Caco-2 (cell line): ENCODE measurements around the gene DAGLB. TPM values are rescaled to one million over a fixed set of nuclear protein-coding genes. Genes with fewer than 3 reads are reported as not detected.

ENCODE experiments used
- BruUV-seq: library from RNA; stranded (reverse); fragments of 400-500 nt; replicated peaks from 2 replicates; lab custom pipeline; 2021; lab: Mats Ljungman, UMichigan
- CTCF ChIA-PET: fragments of 300-600 bp; sonication (Branson Sonifier 250); formaldehyde crosslinking; loops from one replicate; lab custom pipeline; 2022; ENCODE audit warnings: antibody characterized with exemption; lab: Charles Lee
- POLR2A ChIA-PET: fragments of 300-600 bp; sonication (Branson Sonifier 250); formaldehyde crosslinking; loops from one replicate; lab custom pipeline; 2022; ENCODE audit warnings: antibody characterized with exemption; lab: Charles Lee
- DNase-seq, 2 experiments: peaks; one replicate each; pipeline versions ENCODE4 v3.0.0 to v3.0.0-alpha.2; 2020 to 2022
- H3K27me3 ChIP-seq: replicated peaks from 2 replicates; pipeline ENCODE4 v1.6.0; 2011; ENCODE audit warnings: low read length; ENCODE audit not compliant: control insufficient read depth, insufficient read depth
- H3K36me3 ChIP-seq: 2 replicates; pipeline ENCODE4 v1.5.1; 2011; ENCODE audit warnings: low read length; ENCODE audit not compliant: control insufficient read depth, insufficient read depth
- H3K4me1 ChIP-seq: fragments of 250-450 bp; sonication (Bioruptor Pico); 2 replicates; pipeline ENCODE4 v1.5.1; 2020; ENCODE audit warnings: mild to moderate bottlenecking
- H3K4me3 ChIP-seq: 2 replicates; pipeline ENCODE4 v1.5.1; 2011; ENCODE audit warnings: low read depth, mild to moderate bottlenecking, control low read depth, low read length
- H3K9me3 ChIP-seq: fragments of 250-450 bp; sonication (Bioruptor Pico); 2 replicates; pipeline ENCODE4 v1.5.1; 2020; ENCODE audit warnings: mild to moderate bottlenecking, moderate library complexity
- H3K27ac Mint-ChIP-seq: one replicate; pipeline ENCODE4 v1.8.0; 2022; ENCODE audit warnings: mixed read lengths; ENCODE audit not compliant: unreplicated experiment
- H3K27me3 Mint-ChIP-seq: one replicate; pipeline ENCODE4 v1.8.0; 2022; ENCODE audit warnings: mixed read lengths; ENCODE audit not compliant: insufficient read depth, unreplicated experiment
- H3K36me3 Mint-ChIP-seq: one replicate; pipeline ENCODE4 v1.8.0; 2022; ENCODE audit warnings: mild to moderate bottlenecking, mixed read lengths; ENCODE audit not compliant: insufficient read depth, unreplicated experiment
- H3K4me1 Mint-ChIP-seq: one replicate; pipeline ENCODE4 v1.8.0; 2022; ENCODE audit warnings: low read depth, mixed read lengths; ENCODE audit not compliant: unreplicated experiment
- H3K4me3 Mint-ChIP-seq: one replicate; pipeline ENCODE4 v1.8.0; 2022; ENCODE audit warnings: mild to moderate bottlenecking, moderate library complexity, mixed read lengths; ENCODE audit not compliant: unreplicated experiment
- H3K9me3 Mint-ChIP-seq: one replicate; pipeline ENCODE4 v1.8.0; 2022; ENCODE audit warnings: mixed read lengths; ENCODE audit not compliant: unreplicated experiment
- intact Hi-C: fragments of 100-400 bp; cut with micrococcal nuclease; formaldehyde crosslinking; loops from one replicate; pipeline ENCODE4 v1.10.0; 2022; ENCODE audit not compliant: unreplicated experiment
- total RNA-seq: library from RNA; stranded (reverse); gene quantifications from 2 replicates; pipeline ENCODE4 v1.2.3, GENCODE V29; 2022
- TF ChIP-seq, protein P1 (sequence below), 2 experiments: fragments of 200-600 bp in 1 of 2; IDR thresholded peaks; 1 replicate in 1 of 2; 2 replicates in 1 of 2; pipeline versions ENCODE4 v1.5.1 to v1.8.0; 2011 to 2022; ENCODE audit warnings: antibody characterized with exemption in 1 of 2, control low read depth in 1 of 2, inconsistent platforms in 1 of 2, low read depth in 1 of 2, low read length in 1 of 2, mild to moderate bottlenecking in 1 of 2, moderate library complexity in 1 of 2; ENCODE audit not compliant: insufficient read depth in 1 of 2, severe bottlenecking in 1 of 2, unreplicated experiment in 1 of 2

Gene DAGLB
- total RNA-seq, 1 experiment from 2014 or later = 25.8 TPM

- Histone ChIP-seq H3K9me3 (no peaks in the 10 kb centered on the region), H3K4me1 (peaks cover 48% of the 10 kb centered on the region), H3K4me3 (no peak overlapping the region), H3K36me3 (no peaks in the 10 kb centered on the region; the same call in 1 of the 2 replicates), H3K27me3 (no peaks in the 10 kb centered on the region)
- TF ChIP-seq, protein P1, sequence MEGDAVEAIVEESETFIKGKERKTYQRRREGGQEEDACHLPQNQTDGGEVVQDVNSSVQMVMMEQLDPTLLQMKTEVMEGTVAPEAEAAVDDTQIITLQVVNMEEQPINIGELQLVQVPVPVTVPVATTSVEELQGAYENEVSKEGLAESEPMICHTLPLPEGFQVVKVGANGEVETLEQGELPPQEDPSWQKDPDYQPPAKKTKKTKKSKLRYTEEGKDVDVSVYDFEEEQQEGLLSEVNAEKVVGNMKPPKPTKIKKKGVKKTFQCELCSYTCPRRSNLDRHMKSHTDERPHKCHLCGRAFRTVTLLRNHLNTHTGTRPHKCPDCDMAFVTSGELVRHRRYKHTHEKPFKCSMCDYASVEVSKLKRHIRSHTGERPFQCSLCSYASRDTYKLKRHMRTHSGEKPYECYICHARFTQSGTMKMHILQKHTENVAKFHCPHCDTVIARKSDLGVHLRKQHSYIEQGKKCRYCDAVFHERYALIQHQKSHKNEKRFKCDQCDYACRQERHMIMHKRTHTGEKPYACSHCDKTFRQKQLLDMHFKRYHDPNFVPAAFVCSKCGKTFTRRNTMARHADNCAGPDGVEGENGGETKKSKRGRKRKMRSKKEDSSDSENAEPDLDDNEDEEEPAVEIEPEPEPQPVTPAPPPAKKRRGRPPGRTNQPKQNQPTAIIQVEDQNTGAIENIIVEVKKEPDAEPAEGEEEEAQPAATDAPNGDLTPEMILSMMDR (IDR thresholded peaks at IDR 0.05; ENCODE audit: insufficient read depth in 1 of 2, low read depth in 1 of 2, low read length in 1 of 2, severe bottlenecking in 1 of 2, unreplicated experiment in 1 of 2) = no peak
- POLR2A ChIA-PET = no interaction called here
- Mint-ChIP-seq H3K36me3 (peaks cover 71% of the 10 kb centered on the region), H3K4me1 (peaks cover 17% of the 10 kb centered on the region), H3K9me3 (no peaks in the 10 kb centered on the region), H3K27ac (peak overlapping the region; percentile 68), H3K27me3 (no peaks in the 10 kb centered on the region), H3K4me3 (peak overlapping the region; percentile 64)
- no TSS peak for BruUV-seq
- CTCF ChIA-PET = no interaction called here
- intact Hi-C loops = no loop called here
- DNase-seq = no peak
Measured at GRCh38 chr7:6481445-6481844, 33.7 kb upstream of the DAGLB start.

DNA sequence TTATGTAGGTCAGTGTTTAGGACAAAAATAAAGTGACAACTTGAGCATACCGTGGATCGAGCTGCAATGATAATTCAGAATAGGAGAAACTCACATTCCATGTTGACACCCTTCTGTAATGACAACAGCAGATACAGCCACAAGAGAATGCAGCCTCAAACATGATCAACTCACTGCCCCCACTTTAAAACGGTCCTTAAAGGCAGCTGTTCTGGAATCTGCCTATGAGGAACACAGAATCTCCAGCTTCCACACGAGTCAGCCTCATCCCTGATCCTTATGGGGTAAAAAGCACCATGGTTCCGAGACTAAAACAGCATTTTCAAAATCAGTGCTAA, 32.5 kb upstream of the DAGLB start:
- Histone ChIP-seq H3K36me3 (no peaks in the 10 kb centered on the region; the same call in 1 of the 2 replicates), H3K4me3 (no peak overlapping the region), H3K27me3 (no peaks in the 10 kb centered on the region), H3K4me1 (peaks cover 48% of the 10 kb centered on the region), H3K9me3 (no peaks in the 10 kb centered on the region)
- intact Hi-C loops = no loop called here
- BruUV-seq = TSS peak; percentile 2
- no peak overlapping the region for H3K27ac Mint-ChIP-seq
- TF ChIP-seq, protein P1 (IDR thresholded peaks at IDR 0.05; ENCODE audit: insufficient read depth in 1 of 2, low read depth in 1 of 2, low read length in 1 of 2, severe bottlenecking in 1 of 2, unreplicated experiment in 1 of 2) = no peak
- ChIA-PET CTCF (interaction anchor here (0.6 kb wide), 1 partner anchor 98 kb away, joined by 3 read pairs; no protein-coding TSS in a partner anchor), POLR2A (no interaction called here)
- no peaks in the 10 kb centered on the region for H3K9me3 Mint-ChIP-seq
- peaks cover 17% of the 10 kb centered on the region for H3K4me1 Mint-ChIP-seq
- DNase-seq = no peak
- no peak overlapping the region for H3K4me3 Mint-ChIP-seq
- peaks cover 82% of the 10 kb centered on the region for H3K36me3 Mint-ChIP-seq
- H3K27me3 Mint-ChIP-seq = no peaks in the 10 kb centered on the region

GRCh38 chr7:6479067-6479466, 31.3 kb upstream of the DAGLB start:
- Histone ChIP-seq H3K27me3 (no peaks in the 10 kb centered on the region), H3K4me1 (peaks cover 38% of the 10 kb centered on the region), H3K36me3 (peaks cover 2% of the 10 kb centered on the region), H3K9me3 (no peaks in the 10 kb centered on the region), H3K4me3 (no peak overlapping the region)
- no peaks in the 10 kb centered on the region for H3K27me3 Mint-ChIP-seq
- no peak overlapping the region for H3K27ac Mint-ChIP-seq
- ChIA-PET CTCF (no interaction called here), POLR2A (no interaction called here)
- DNase-seq = no peak
- TF ChIP-seq, protein P1 (IDR thresholded peaks at IDR 0.05; ENCODE audit: insufficient read depth in 1 of 2, low read depth in 1 of 2, low read length in 1 of 2, severe bottlenecking in 1 of 2, unreplicated experiment in 1 of 2) = no peak
- no peaks in the 10 kb centered on the region for H3K9me3 Mint-ChIP-seq
- peaks cover 17% of the 10 kb centered on the region for H3K4me1 Mint-ChIP-seq
- intact Hi-C loops = no loop called here
- H3K4me3 Mint-ChIP-seq = no peak overlapping the region
- H3K36me3 Mint-ChIP-seq = peaks cover 90% of the 10 kb centered on the region
- BruUV-seq = no TSS peak
